ENCODE measurements around the gene TECPR1.
"Not testable (repeated sequence)": the region's sequence is repeated elsewhere in the genome, so short reads cannot be mapped to it uniquely, and the experiment has no call there.

Gene TECPR1

GRCh38 chr7:98225913-98226614, 26.0 kb downstream of the TECPR1 start:
- no peak for DNase-seq

- no peak for DNase-seq
Measured at GRCh38 chr7:98224701-98225181, 27.3 kb downstream of the TECPR1 start.

GRCh38 chr7:98223898-98224700, 27.9 kb downstream of the TECPR1 start:
- no peak for DNase-seq

GRCh38 chr7:98223351-98223897, 28.6 kb downstream of the TECPR1 start:
- DNase-seq: no peak

GRCh38 chr7:98222533-98223195, 29.4 kb downstream of the TECPR1 start:
- DNase-seq: no peak

GRCh38 chr7:98221611-98222532, 30.2 kb downstream of the TECPR1 start:
- DNase-seq: no peak

GRCh38 chr7:98219382-98219781, 32.6 kb downstream of the TECPR1 start:
- not testable (repeated sequence) for DNase-seq

GRCh38 chr7:98217623-98218582, 34.1 kb downstream of the TECPR1 start:
- DNase-seq: no peak

- no peak for DNase-seq
Measured at GRCh38 chr7:98216941-98217622, 35.0 kb downstream of the TECPR1 start.

GRCh38 chr7:98215561-98216495, 36.2 kb downstream of the TECPR1 start:
- DNase-seq: no peak

- no peak for DNase-seq
Measured at GRCh38 chr7:98214811-98215321, 37.2 kb downstream of the TECPR1 start.

- no peak for DNase-seq
Measured at GRCh38 chr7:98213888-98214810, 37.9 kb downstream of the TECPR1 start.

- DNase-seq: no peak
Measured at GRCh38 chr7:98213296-98213887, 38.6 kb downstream of the TECPR1 start.

GRCh38 chr7:98212532-98213041, 39.4 kb downstream of the TECPR1 start:
- no peak for DNase-seq

GRCh38 chr7:98211676-98212531, 40.1 kb downstream of the TECPR1 start:
- no peak for DNase-seq

- DNase-seq: no peak
Measured at GRCh38 chr7:98211221-98211675, 40.8 kb downstream of the TECPR1 start, which contains the start of gene BHLHA15. Gene BHLHA15, plus strand, starts transcription at chr7:98211439. Its CDS starts 871 bp downstream, at chr7:98212310.
